Duodenal mucosa (tissue), 2 donors: Measurements from ENCODE around the gene ARNT2.

ENCODE experiments used
- H3K27ac ChIP-seq: one replicate; pipeline ENCODE4 v1.7.0; 2013; ENCODE audit warnings: low read depth, low read length
- H3K27me3 ChIP-seq, 2 donors: one replicate each; pipeline ENCODE4 v1.7.0; 2013; ENCODE audit warnings: low read length in 2 of 2, control low read depth in 1 of 2; ENCODE audit not compliant: insufficient read depth in 2 of 2, control insufficient read depth in 1 of 2
- H3K36me3 ChIP-seq, 2 donors: one replicate each; pipeline ENCODE4 v1.7.0; 2013; ENCODE audit warnings: low read length in 2 of 2, control low read depth in 1 of 2; ENCODE audit not compliant: insufficient read depth in 2 of 2, control insufficient read depth in 1 of 2
- H3K4me1 ChIP-seq, 2 donors: one replicate each; pipeline ENCODE4 v1.7.0; 2013; ENCODE audit warnings: low read length in 2 of 2, control low read depth in 1 of 2; ENCODE audit not compliant: insufficient read depth in 2 of 2, control insufficient read depth in 1 of 2
- H3K4me3 ChIP-seq, 2 donors: one replicate each; pipeline ENCODE4 v1.7.0; 2013; ENCODE audit warnings: low read length in 2 of 2, low read depth in 1 of 2
- H3K9ac ChIP-seq, 2 donors: one replicate each; pipeline ENCODE4 v1.7.0; 2013; ENCODE audit warnings: low read length in 2 of 2, low read depth in 1 of 2
- H3K9me3 ChIP-seq, 2 donors: one replicate each; pipeline ENCODE4 v1.7.0; 2013; ENCODE audit warnings: low read length in 2 of 2, control low read depth in 1 of 2; ENCODE audit not compliant: control insufficient read depth in 1 of 2

The ARNT2 gene

GRCh38 chr15:80404057-80404760 lies at the start of gene ARNT2:
Gene ARNT2, plus strand, starts transcription at chr15:80404382. Its CDS starts 134 bp downstream, at chr15:80404516.
- H3K27me3 ChIP-seq, result peaks cover 25 to 28% of the 10 kb centered on the region in 2 donors
- H3K36me3 ChIP-seq, result no peaks in the 10 kb centered on the region
- H3K4me3 ChIP-seq, result peak within 1 kb of the TSS; percentile 25 to 55
- peak within 1 kb of the TSS; percentile 55 for H3K27ac ChIP-seq
- no peaks in the 10 kb centered on the region for H3K9me3 ChIP-seq
- no peak within 1 kb of the TSS for H3K9ac ChIP-seq
- peaks cover 2 to 6% of the 10 kb centered on the region in 2 donors for H3K4me1 ChIP-seq

- no peaks in the 10 kb centered on the region for H3K27me3 ChIP-seq
- H3K27ac ChIP-seq, result no peak overlapping the region
- H3K9me3 ChIP-seq, result peaks cover 25 to 29% of the 10 kb centered on the region in 2 donors
- no peaks in the 10 kb centered on the region for H3K36me3 ChIP-seq
- H3K4me1 ChIP-seq, result no peaks in the 10 kb centered on the region
- no peak overlapping the region for H3K4me3 ChIP-seq
- H3K9ac ChIP-seq, result no peak overlapping the region
Measured at GRCh38 chr15:80367094-80367493, 37.1 kb upstream of the ARNT2 start.

- no peak overlapping the region for H3K4me3 ChIP-seq
- no peaks in the 10 kb centered on the region for H3K27me3 ChIP-seq
- no peak overlapping the region for H3K9ac ChIP-seq
- no peaks in the 10 kb centered on the region for H3K36me3 ChIP-seq
- no peak overlapping the region for H3K27ac ChIP-seq
- peaks cover 25 to 29% of the 10 kb centered on the region in 2 donors for H3K9me3 ChIP-seq
- no peaks in the 10 kb centered on the region for H3K4me1 ChIP-seq
Measured at GRCh38 chr15:80367661-80368060, 36.5 kb upstream of the ARNT2 start.

GRCh38 chr15:80371924-80372323 lies 32.3 kb upstream of the ARNT2 start:
- H3K4me3 ChIP-seq, result no peak overlapping the region
- H3K4me1 ChIP-seq, result no peaks in the 10 kb centered on the region

GRCh38 chr15:80374441-80374840 lies 29.7 kb upstream of the ARNT2 start:
- no peak overlapping the region for H3K9ac ChIP-seq
- no peaks in the 10 kb centered on the region for H3K27me3 ChIP-seq
- no peak overlapping the region for H3K4me3 ChIP-seq
- peaks cover 0 to under 1% of the 10 kb centered on the region in 2 donors for H3K9me3 ChIP-seq
- H3K27ac ChIP-seq, result no peak overlapping the region
- no peaks in the 10 kb centered on the region for H3K4me1 ChIP-seq
- H3K36me3 ChIP-seq, result no peaks in the 10 kb centered on the region

More at GRCh38 chr15:80371924-80372323, 32.3 kb upstream of the ARNT2 start:
- H3K27ac ChIP-seq, result no peak overlapping the region
- H3K27me3 ChIP-seq, result no peaks in the 10 kb centered on the region
- no peak overlapping the region for H3K9ac ChIP-seq
- H3K36me3 ChIP-seq, result no peaks in the 10 kb centered on the region
- H3K9me3 ChIP-seq, result peaks cover 20 to 23% of the 10 kb centered on the region in 2 donors

- Histone ChIP-seq H3K4me3 (no peak overlapping the region), H3K9ac (no peak overlapping the region), H3K9me3 (no peaks in the 10 kb centered on the region), H3K36me3 (no peaks in the 10 kb centered on the region), H3K4me1 (no peaks in the 10 kb centered on the region), H3K27me3 (no peaks in the 10 kb centered on the region), H3K27ac (no peak overlapping the region)
Measured at GRCh38 chr15:80375968-80376891, 28.0 kb upstream of the ARNT2 start.

- Histone ChIP-seq H3K4me1 (no peaks in the 10 kb centered on the region), H3K27ac (no peak overlapping the region), H3K4me3 (no peak overlapping the region), H3K27me3 (no peaks in the 10 kb centered on the region), H3K9me3 (no peaks in the 10 kb centered on the region), H3K36me3 (no peaks in the 10 kb centered on the region), H3K9ac (no peak overlapping the region)
Measured at GRCh38 chr15:80379693-80380092, 24.5 kb upstream of the ARNT2 start.

- Histone ChIP-seq H3K36me3 (no peaks in the 10 kb centered on the region), H3K4me1 (no peaks in the 10 kb centered on the region), H3K4me3 (no peak overlapping the region), H3K9ac (no peak overlapping the region), H3K27ac (no peak overlapping the region), H3K27me3 (no peaks in the 10 kb centered on the region), H3K9me3 (no peaks in the 10 kb centered on the region)
Measured at GRCh38 chr15:80380154-80380553, 24.0 kb upstream of the ARNT2 start.

GRCh38 chr15:80382285-80382684 lies 21.9 kb upstream of the ARNT2 start:
- no peaks in the 10 kb centered on the region for H3K36me3 ChIP-seq

GRCh38 chr15:80384432-80384831 lies 19.8 kb upstream of the ARNT2 start:
- Histone ChIP-seq H3K4me3 (no peak overlapping the region), H3K4me1 (no peaks in the 10 kb centered on the region), H3K9me3 (no peaks in the 10 kb centered on the region), H3K9ac (no peak overlapping the region), H3K27me3 (peaks cover 0 to 5% of the 10 kb centered on the region in 2 donors), H3K27ac (no peak overlapping the region), H3K36me3 (no peaks in the 10 kb centered on the region)

More at GRCh38 chr15:80382285-80382684, 21.9 kb upstream of the ARNT2 start:
- Histone ChIP-seq H3K27ac (no peak overlapping the region), H3K9ac (no peak overlapping the region), H3K4me3 (no peak overlapping the region), H3K27me3 (no peaks in the 10 kb centered on the region), H3K4me1 (no peaks in the 10 kb centered on the region), H3K9me3 (no peaks in the 10 kb centered on the region)
